ENCODE results near the gene CARMIL1.

Gene CARMIL1

GRCh38 chr6:25659633-25660368 is 380.6 kb downstream of the CARMIL1 start:
- DNase-seq (ENCODE audit: low read depth), result no peak

GRCh38 chr6:25660512-25660911 is 381.3 kb downstream of the CARMIL1 start:
- peak; percentile 58 for DNase-seq (ENCODE audit: low read depth)

- no peak for DNase-seq (ENCODE audit: low read depth)
Observed at GRCh38 chr6:25661129-25661779, 382.1 kb downstream of the CARMIL1 start.

- no peak for DNase-seq (ENCODE audit: low read depth)
Observed at GRCh38 chr6:25665455-25665854, 386.3 kb downstream of the CARMIL1 start.

GRCh38 chr6:25669413-25669812 is 390.2 kb downstream of the CARMIL1 start:
- DNase-seq (ENCODE audit: low read depth), result no peak

All from EH (cell line).